Naive B cell (primary cell): Measurements from ENCODE around the gene LTB4R2. TPM values are rescaled to one million over a fixed set of nuclear protein-coding genes. Genes with fewer than 3 reads are reported as not detected.

Experiments used
- ATAC-seq, 2 donors: fragments of 150-1000 bp; cut with Tn5 transposase; 2 replicates each; pipeline ENCODE4 v1.10.0; 2021; ENCODE audit warnings: low read depth in 2 of 2, mild to moderate bottlenecking in 2 of 2, moderate library complexity in 2 of 2
- DNase-seq: peaks from one replicate; pipeline ENCODE4 v3.0.0; 2022
- H3K27ac Mint-ChIP-seq, 6 donors: one replicate each; pipeline ENCODE4 v1.8.0; 2020 to 2022; ENCODE audit warnings: mild to moderate bottlenecking in 6 of 6, mixed read lengths in 6 of 6, moderate library complexity in 5 of 6, inconsistent platforms in 2 of 6
- H3K27me3 Mint-ChIP-seq, 3 donors: one replicate each; pipeline ENCODE4 v1.8.0; 2021 to 2022; ENCODE audit warnings: mixed read lengths in 3 of 3, mild to moderate bottlenecking in 1 of 3
- H3K36me3 Mint-ChIP-seq, 2 donors: one replicate each; pipeline ENCODE4 v1.8.0; 2020 to 2022; ENCODE audit warnings: mixed read lengths in 2 of 2, inconsistent platforms in 1 of 2, mild to moderate bottlenecking in 1 of 2
- H3K4me1 Mint-ChIP-seq, 3 donors: one replicate each; pipeline ENCODE4 v1.8.0; 2020 to 2022; ENCODE audit warnings: mixed read lengths in 3 of 3, inconsistent platforms in 1 of 3, mild to moderate bottlenecking in 1 of 3, moderate library complexity in 1 of 3
- H3K4me3 Mint-ChIP-seq, 8 donors: one replicate each; pipeline ENCODE4 v1.8.0; 2020 to 2022; ENCODE audit warnings: mild to moderate bottlenecking in 8 of 8, mixed read lengths in 8 of 8, moderate library complexity in 8 of 8, inconsistent platforms in 2 of 8
- H3K9me3 Mint-ChIP-seq, 7 donors: one replicate each; pipeline ENCODE4 v1.8.0; 2020 to 2022; ENCODE audit warnings: mixed read lengths in 7 of 7, mild to moderate bottlenecking in 5 of 7, inconsistent platforms in 2 of 7, moderate library complexity in 1 of 7
- polyA plus RNA-seq, 6 donors: library from polyadenylated mRNA; unstranded; fragments of 300-500 nt; fragmentation: Illumina TruSeq; gene quantifications; one replicate each; pipeline ENCODE4 v1.2.3, GENCODE V29; 2021; ENCODE audit warnings: low read depth in 6 of 6

Gene LTB4R2
- polyA plus RNA-seq, 6 donors from 2014 or later = 0.28 to 1.2 (median 0.69) TPM

- Mint-ChIP-seq H3K4me1 (peaks cover 55 to 59% (median 56%) of the 10 kb centered on the region in 3 donors), H3K4me3 (no peak overlapping the region), H3K36me3 (peaks cover 4 to 7% of the 10 kb centered on the region in 2 donors), H3K27ac (peak overlapping the region; percentile 45 to 95 (median 90)), H3K27me3 (no peaks in the 10 kb centered on the region), H3K9me3 (peaks cover 0 to 8% (median 3%) of the 10 kb centered on the region in 7 donors)
- DNase-seq (no peak), ATAC-seq (no peak)
Measured at GRCh38 chr14:24280797-24281460, 29.0 kb upstream of the LTB4R2 start.

GRCh38 chr14:24281636-24282035 lies 28.3 kb upstream of the LTB4R2 start:
- Mint-ChIP-seq H3K9me3 (peaks cover 0 to 8% (median 3%) of the 10 kb centered on the region in 7 donors), H3K27ac (peak overlapping the region; percentile 30 to 95 (median 70)), H3K36me3 (peaks cover 4 to 7% of the 10 kb centered on the region in 2 donors), H3K27me3 (no peaks in the 10 kb centered on the region), H3K4me3 (no peak overlapping the region), H3K4me1 (peaks cover 53 to 58% (median 53%) of the 10 kb centered on the region in 3 donors)
- DNase-seq = no peak
- ATAC-seq = no peak

- H3K9me3 Mint-ChIP-seq = peaks cover 0 to 8% (median 3%) of the 10 kb centered on the region in 7 donors
- peaks cover 42 to 47% (median 45%) of the 10 kb centered on the region in 3 donors for H3K4me1 Mint-ChIP-seq
- ATAC-seq (no peak), DNase-seq (no peak)
- no peak overlapping the region for H3K4me3 Mint-ChIP-seq
- H3K36me3 Mint-ChIP-seq = peaks cover 4 to 7% of the 10 kb centered on the region in 2 donors
- no peaks in the 10 kb centered on the region for H3K27me3 Mint-ChIP-seq
- peak overlapping the region in 1 of 6 donors; percentile 95 for H3K27ac Mint-ChIP-seq
Measured at GRCh38 chr14:24282736-24283135, 27.2 kb upstream of the LTB4R2 start.

GRCh38 chr14:24283796-24284460 lies 26.0 kb upstream of the LTB4R2 start:
- H3K4me3 Mint-ChIP-seq = no peak overlapping the region
- H3K9me3 Mint-ChIP-seq = no peaks in the 10 kb centered on the region
- no peak for DNase-seq
- peaks cover 30 to 41% (median 36%) of the 10 kb centered on the region in 3 donors for H3K4me1 Mint-ChIP-seq
- peak overlapping the region in 3 of 6 donors; percentile 24 to 95 (median 47) for H3K27ac Mint-ChIP-seq
- H3K36me3 Mint-ChIP-seq = no peaks in the 10 kb centered on the region
- H3K27me3 Mint-ChIP-seq = no peaks in the 10 kb centered on the region
- ATAC-seq = no peak

- Mint-ChIP-seq H3K36me3 (no peaks in the 10 kb centered on the region), H3K4me3 (peak overlapping the region in 1 of 8 donors; percentile 33), H3K27ac (peak overlapping the region in 1 of 6 donors; percentile 95), H3K9me3 (no peaks in the 10 kb centered on the region), H3K27me3 (no peaks in the 10 kb centered on the region), H3K4me1 (peaks cover 28 to 37% (median 30%) of the 10 kb centered on the region in 3 donors)
- ATAC-seq = no peak
- no peak for DNase-seq
Measured at GRCh38 chr14:24284501-24285035, 25.4 kb upstream of the LTB4R2 start.

- no peak for ATAC-seq
- H3K27ac Mint-ChIP-seq = peak overlapping the region in 1 of 6 donors; percentile 11
- no peak for DNase-seq
- H3K4me3 Mint-ChIP-seq = no peak overlapping the region
- no peaks in the 10 kb centered on the region for H3K9me3 Mint-ChIP-seq
- H3K27me3 Mint-ChIP-seq = no peaks in the 10 kb centered on the region
- peaks cover 22 to 36% (median 28%) of the 10 kb centered on the region in 3 donors for H3K4me1 Mint-ChIP-seq
- H3K36me3 Mint-ChIP-seq = peaks cover 2% of the 10 kb centered on the region in 2 donors
Measured at GRCh38 chr14:24285351-24285750, 24.6 kb upstream of the LTB4R2 start.

GRCh38 chr14:24286996-24287395 lies 22.9 kb upstream of the LTB4R2 start:
- ATAC-seq (no peak), DNase-seq (no peak)
- Mint-ChIP-seq H3K4me3 (no peak overlapping the region), H3K4me1 (peaks cover 17 to 30% (median 20%) of the 10 kb centered on the region in 3 donors), H3K9me3 (no peaks in the 10 kb centered on the region), H3K27me3 (no peaks in the 10 kb centered on the region), H3K36me3 (peaks cover 13 to 15% of the 10 kb centered on the region in 2 donors), H3K27ac (no peak overlapping the region)

GRCh38 chr14:24289649-24290280 lies 20.2 kb upstream of the LTB4R2 start:
- no peaks in the 10 kb centered on the region for H3K27me3 Mint-ChIP-seq
- peak overlapping the region in 2 of 6 donors; percentile 20 to 42 for H3K27ac Mint-ChIP-seq
- no peaks in the 10 kb centered on the region for H3K9me3 Mint-ChIP-seq
- H3K4me1 Mint-ChIP-seq = peaks cover 13 to 22% (median 16%) of the 10 kb centered on the region in 3 donors
- ATAC-seq (peak; percentile 56 to 90), DNase-seq (peak; percentile 29)
- H3K36me3 Mint-ChIP-seq = peaks cover 13 to 21% of the 10 kb centered on the region in 2 donors
- no peak overlapping the region for H3K4me3 Mint-ChIP-seq

GRCh38 chr14:24290746-24291145 lies 19.2 kb upstream of the LTB4R2 start:
- DNase-seq (no peak), ATAC-seq (no peak)
- H3K27ac Mint-ChIP-seq = peak overlapping the region in 3 of 6 donors; percentile 59 to 86 (median 84)
- H3K9me3 Mint-ChIP-seq = no peaks in the 10 kb centered on the region
- no peaks in the 10 kb centered on the region for H3K27me3 Mint-ChIP-seq
- H3K4me1 Mint-ChIP-seq = peaks cover 13 to 22% (median 16%) of the 10 kb centered on the region in 3 donors
- H3K4me3 Mint-ChIP-seq = no peak overlapping the region
- H3K36me3 Mint-ChIP-seq = peaks cover 18 to 21% of the 10 kb centered on the region in 2 donors

GRCh38 chr14:24291446-24292117 lies 18.4 kb upstream of the LTB4R2 start:
- Mint-ChIP-seq H3K36me3 (peaks cover 18 to 29% of the 10 kb centered on the region in 2 donors), H3K9me3 (no peaks in the 10 kb centered on the region), H3K27me3 (no peaks in the 10 kb centered on the region), H3K27ac (peak overlapping the region in 1 of 6 donors; percentile 68), H3K4me3 (no peak overlapping the region), H3K4me1 (peaks cover 21 to 29% (median 22%) of the 10 kb centered on the region in 3 donors)
- DNase-seq (no peak), ATAC-seq (no peak)

GRCh38 chr14:24292118-24292807 lies 17.7 kb upstream of the LTB4R2 start:
- Mint-ChIP-seq H3K9me3 (no peaks in the 10 kb centered on the region), H3K36me3 (peaks cover 18 to 32% of the 10 kb centered on the region in 2 donors), H3K27ac (no peak overlapping the region)

GRCh38 chr14:24293525-24293924 lies 16.4 kb upstream of the LTB4R2 start:
- Mint-ChIP-seq H3K9me3 (no peaks in the 10 kb centered on the region), H3K4me3 (no peak overlapping the region), H3K36me3 (peaks cover 18 to 32% of the 10 kb centered on the region in 2 donors), H3K4me1 (peaks cover 30 to 40% (median 37%) of the 10 kb centered on the region in 3 donors), H3K27me3 (no peaks in the 10 kb centered on the region), H3K27ac (peak overlapping the region in 1 of 6 donors; percentile 8)
- ATAC-seq = no peak
- no peak for DNase-seq

More at GRCh38 chr14:24292118-24292807, 17.7 kb upstream of the LTB4R2 start:
- no peaks in the 10 kb centered on the region for H3K27me3 Mint-ChIP-seq
- ATAC-seq (no peak), DNase-seq (no peak)
- peaks cover 27 to 36% (median 29%) of the 10 kb centered on the region in 3 donors for H3K4me1 Mint-ChIP-seq
- H3K4me3 Mint-ChIP-seq = no peak overlapping the region
